HepG2 (cell line): ENCODE measurements around the gene SPIRE1. TPM values are rescaled to one million over a fixed set of nuclear protein-coding genes. Genes with fewer than 3 reads are reported as not detected.

Experiments used
- FOXK1 ChIP-seq: sonication (generic); formaldehyde crosslinking; IDR thresholded peaks from 2 replicates; pipeline ENCODE4 v1.4.0; 2020; ENCODE audit warnings: low read depth, missing genetic modification reagents, borderline replicate concordance
- HMGXB4 ChIP-seq, 2 experiments: sonication (generic) in 1 of 2; formaldehyde crosslinking in 1 of 2; IDR thresholded peaks; 2 replicates each; pipeline versions ENCODE4 v1.4.0 to v1.6.1; 2018 to 2020; ENCODE audit warnings: missing genetic modification reagents in 2 of 2, borderline replicate concordance in 1 of 2, low read depth in 1 of 2, mild to moderate bottlenecking in 1 of 2, missing biosample characterization in 1 of 2
- NFKBIZ ChIP-seq: IDR thresholded peaks from 2 replicates; pipeline ENCODE4 v1.6.1; 2018; ENCODE audit warnings: missing genetic modification reagents, missing compliant biosample characterization
- POGK ChIP-seq: sonication (generic); formaldehyde crosslinking; conservative IDR thresholded peaks from 2 replicates; pipeline ENCODE4 v1.8.0; 2022; ENCODE audit warnings: mild to moderate bottlenecking, moderate library complexity, missing genetic modification reagents
- SP5 ChIP-seq: IDR thresholded peaks from 2 replicates; pipeline ENCODE4 v1.6.1; 2016; ENCODE audit warnings: low read depth, borderline replicate concordance
- ZFP37 ChIP-seq: sonication (generic); formaldehyde crosslinking; IDR thresholded peaks from 2 replicates; pipeline ENCODE4 v1.4.0; 2020; ENCODE audit warnings: missing genetic modification reagents, borderline replicate concordance
- ZFP41 ChIP-seq: sonication (generic); formaldehyde crosslinking; IDR thresholded peaks from 2 replicates; pipeline ENCODE4 v1.4.0; 2020; ENCODE audit warnings: mild to moderate bottlenecking, missing genetic modification reagents, borderline replicate concordance
- ZNF20 ChIP-seq: sonication (generic); formaldehyde crosslinking; IDR thresholded peaks from 2 replicates; pipeline ENCODE4 v1.4.0; 2020; ENCODE audit warnings: mild to moderate bottlenecking, moderate library complexity, missing genetic modification reagents
- ZNF383 ChIP-seq: sonication (generic); formaldehyde crosslinking; IDR thresholded peaks from 2 replicates; pipeline ENCODE4 v1.4.0; 2020; ENCODE audit warnings: missing genetic modification reagents, mild to moderate bottlenecking, borderline replicate concordance
- ZNF446 ChIP-seq: sonication (generic); formaldehyde crosslinking; IDR thresholded peaks from 2 replicates; pipeline ENCODE4 v1.5.0; 2020; ENCODE audit warnings: mild to moderate bottlenecking, missing genetic modification reagents
- ZNF703 ChIP-seq: sonication (generic); formaldehyde crosslinking; IDR thresholded peaks from 2 replicates; pipeline ENCODE4 v1.5.1; 2020; ENCODE audit warnings: missing genetic modification reagents, mild to moderate bottlenecking, moderate library complexity, borderline replicate concordance
- ZNF792 ChIP-seq: IDR thresholded peaks from 2 replicates; pipeline ENCODE4 v1.6.1; 2016
- polyA plus RNA-seq, 8 experiments: library from polyadenylated mRNA; depleted of rRNA in 3 of 8; stranded (reverse) in 7 of 8; unstranded in 1 of 8; fragments of >200 nt; fragmentation: Illumina TruSeq in 4 of 8; extraction: Trizol in 4 of 8; gene quantifications; 2 replicates each; pipeline versions ENCODE4 v1.2.1 to v1.2.3, GENCODE V29; 2011 to 2016; ENCODE audit warnings: low read depth in 4 of 8, missing spikeins in 1 of 8, mixed read lengths in 1 of 8; ENCODE audit not compliant: insufficient read depth in 1 of 8
- total RNA-seq, 5 experiments: library from RNA; depleted of rRNA; stranded (reverse); fragments of >200 nt; fragmentation: Illumina TruSeq; extraction: Trizol; gene quantifications; 2 replicates each; pipeline ENCODE4 v1.2.3, GENCODE V29; 2016; ENCODE audit warnings: low read depth in 1 of 5
- TF ChIP-seq, protein P1 (sequence below): sonication (generic); formaldehyde crosslinking; IDR thresholded peaks from 2 replicates; pipeline ENCODE4 v1.4.0; 2020; ENCODE audit warnings: missing genetic modification reagents, borderline replicate concordance
- TF ChIP-seq, protein P2 (sequence below): IDR thresholded peaks from 2 replicates; pipeline ENCODE4 v1.6.1; 2016; ENCODE audit warnings: low read depth, control low read depth
- TF ChIP-seq, protein P3 (sequence below): sonication (generic); formaldehyde crosslinking; IDR thresholded peaks from 2 replicates; pipeline ENCODE4 v1.8.0; 2022; ENCODE audit warnings: missing genetic modification reagents, mild to moderate bottlenecking, inconsistent platforms, borderline replicate concordance

The SPIRE1 gene
- total and polyA plus RNA-seq, 2 of the 13 experiments (the other 11 are each of a cell fraction or from before 2014, with no cell fraction given) = 9.9 to 21.3 TPM

DNA sequence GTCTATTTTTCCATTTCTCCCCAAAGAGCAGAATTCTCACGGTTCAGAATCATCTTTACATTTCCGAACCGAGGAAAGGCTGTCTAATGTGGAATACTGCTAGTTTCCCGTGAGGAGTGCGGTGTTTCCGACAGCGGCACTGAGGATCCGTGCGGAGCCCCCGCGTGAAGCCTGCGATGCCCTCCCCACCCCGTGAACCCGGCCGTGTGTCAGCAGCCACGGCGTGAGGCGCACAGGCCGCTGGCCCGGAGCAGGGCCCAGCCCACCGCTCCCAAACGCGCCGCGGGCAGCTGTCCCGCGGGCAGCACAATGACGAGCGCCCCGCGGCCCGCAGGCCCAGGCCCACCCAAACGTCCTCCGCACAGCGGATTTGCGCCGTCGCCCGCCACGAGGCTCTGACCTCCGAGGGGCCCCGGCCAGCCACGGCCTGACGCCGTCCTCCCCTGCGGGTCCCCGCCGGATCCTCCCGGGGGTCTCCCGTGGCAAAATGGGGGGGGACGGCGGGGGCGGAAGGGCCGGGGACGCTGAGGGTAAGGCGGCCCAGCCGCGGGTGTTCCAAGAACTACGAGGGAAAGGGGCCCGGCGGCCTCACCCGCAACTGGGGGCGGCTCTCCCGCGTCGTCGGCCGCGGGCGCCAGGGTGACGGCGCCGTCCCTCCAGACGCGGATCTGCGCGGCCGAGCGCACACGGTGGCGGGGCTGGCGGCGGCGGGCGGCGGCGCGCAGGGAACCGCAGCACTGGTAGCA, 796 bp downstream of the SPIRE1 start (continued):
- TF ChIP-seq, protein P1, sequence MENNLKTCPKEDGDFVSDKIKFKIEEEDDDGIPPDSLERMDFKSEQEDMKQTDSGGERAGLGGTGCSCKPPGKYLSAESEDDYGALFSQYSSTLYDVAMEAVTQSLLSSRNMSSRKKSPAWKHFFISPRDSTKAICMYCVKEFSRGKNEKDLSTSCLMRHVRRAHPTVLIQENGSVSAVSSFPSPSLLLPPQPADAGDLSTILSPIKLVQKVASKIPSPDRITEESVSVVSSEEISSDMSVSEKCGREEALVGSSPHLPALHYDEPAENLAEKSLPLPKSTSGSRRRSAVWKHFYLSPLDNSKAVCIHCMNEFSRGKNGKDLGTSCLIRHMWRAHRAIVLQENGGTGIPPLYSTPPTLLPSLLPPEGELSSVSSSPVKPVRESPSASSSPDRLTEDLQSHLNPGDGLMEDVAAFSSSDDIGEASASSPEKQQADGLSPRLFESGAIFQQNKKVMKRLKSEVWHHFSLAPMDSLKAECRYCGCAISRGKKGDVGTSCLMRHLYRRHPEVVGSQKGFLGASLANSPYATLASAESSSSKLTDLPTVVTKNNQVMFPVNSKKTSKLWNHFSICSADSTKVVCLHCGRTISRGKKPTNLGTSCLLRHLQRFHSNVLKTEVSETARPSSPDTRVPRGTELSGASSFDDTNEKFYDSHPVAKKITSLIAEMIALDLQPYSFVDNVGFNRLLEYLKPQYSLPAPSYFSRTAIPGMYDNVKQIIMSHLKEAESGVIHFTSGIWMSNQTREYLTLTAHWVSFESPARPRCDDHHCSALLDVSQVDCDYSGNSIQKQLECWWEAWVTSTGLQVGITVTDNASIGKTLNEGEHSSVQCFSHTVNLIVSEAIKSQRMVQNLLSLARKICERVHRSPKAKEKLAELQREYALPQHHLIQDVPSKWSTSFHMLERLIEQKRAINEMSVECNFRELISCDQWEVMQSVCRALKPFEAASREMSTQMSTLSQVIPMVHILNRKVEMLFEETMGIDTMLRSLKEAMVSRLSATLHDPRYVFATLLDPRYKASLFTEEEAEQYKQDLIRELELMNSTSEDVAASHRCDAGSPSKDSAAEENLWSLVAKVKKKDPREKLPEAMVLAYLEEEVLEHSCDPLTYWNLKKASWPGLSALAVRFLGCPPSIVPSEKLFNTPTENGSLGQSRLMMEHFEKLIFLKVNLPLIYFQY (CRISPR knock-in tag) = peak; percentile 47; the same call in 1 of the 2 replicates
- TF ChIP-seq POGK = peak; percentile 66; the same call in 1 of the 2 replicates
- TF ChIP-seq ZNF792 = no peak
- TF ChIP-seq ZNF703 (CRISPR knock-in tag) = no peak
- no peak for TF ChIP-seq ZNF383 (CRISPR knock-in tag)
- TF ChIP-seq NFKBIZ (CRISPR knock-in tag) = no peak
- no peak for TF ChIP-seq ZFP37 (CRISPR knock-in tag)
- TF ChIP-seq SP5 (CRISPR knock-in tag) = no peak
- no peak for TF ChIP-seq ZNF446 (CRISPR knock-in tag)
- TF ChIP-seq, protein P2, sequence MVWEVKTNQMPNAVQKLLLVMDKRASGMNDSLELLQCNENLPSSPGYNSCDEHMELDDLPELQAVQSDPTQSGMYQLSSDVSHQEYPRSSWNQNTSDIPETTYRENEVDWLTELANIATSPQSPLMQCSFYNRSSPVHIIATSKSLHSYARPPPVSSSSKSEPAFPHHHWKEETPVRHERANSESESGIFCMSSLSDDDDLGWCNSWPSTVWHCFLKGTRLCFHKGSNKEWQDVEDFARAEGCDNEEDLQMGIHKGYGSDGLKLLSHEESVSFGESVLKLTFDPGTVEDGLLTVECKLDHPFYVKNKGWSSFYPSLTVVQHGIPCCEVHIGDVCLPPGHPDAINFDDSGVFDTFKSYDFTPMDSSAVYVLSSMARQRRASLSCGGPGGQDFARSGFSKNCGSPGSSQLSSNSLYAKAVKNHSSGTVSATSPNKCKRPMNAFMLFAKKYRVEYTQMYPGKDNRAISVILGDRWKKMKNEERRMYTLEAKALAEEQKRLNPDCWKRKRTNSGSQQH (CRISPR knock-in tag) = no peak
- TF ChIP-seq ZFP41 (CRISPR knock-in tag) = no peak
- no peak for TF ChIP-seq ZNF20 (CRISPR knock-in tag)
- TF ChIP-seq HMGXB4 (CRISPR knock-in tag; IDR thresholded peaks at IDR 0.05; ENCODE audit: borderline replicate concordance in 1 of 2, low read depth in 1 of 2) = peak; percentile 70 to 83
- no peak for TF ChIP-seq FOXK1 (CRISPR knock-in tag)
- TF ChIP-seq, protein P3, sequence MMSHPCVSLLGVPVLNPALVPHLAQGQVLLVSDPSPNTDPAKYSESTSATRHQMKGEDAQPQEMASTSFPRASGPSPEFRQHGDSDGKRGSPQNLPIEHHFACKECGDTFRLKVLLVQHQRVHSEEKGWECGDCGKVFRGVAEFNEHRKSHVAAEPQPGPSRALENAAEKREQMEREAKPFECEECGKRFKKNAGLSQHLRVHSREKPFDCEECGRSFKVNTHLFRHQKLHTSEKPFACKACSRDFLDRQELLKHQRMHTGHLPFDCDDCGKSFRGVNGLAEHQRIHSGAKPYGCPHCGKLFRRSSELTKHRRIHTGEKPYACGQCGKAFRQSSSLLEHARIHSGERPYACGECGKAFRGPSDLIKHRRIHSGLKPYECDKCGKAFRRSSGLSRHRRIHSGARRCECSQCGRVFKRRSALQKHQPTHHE (CRISPR knock-in tag) = no peak
